Endometrial microvascular endothelial cells (primary cell): ENCODE results near the gene UBA52. TPM values are rescaled to one million over a fixed set of nuclear protein-coding genes. Genes with fewer than 3 reads are reported as not detected.

Experiments
- in situ Hi-C: cut with HindIII; loops from 2 replicates; pipeline ENCODE4 v1.10.0; 2017; ENCODE audit warnings: low sequenced_read_pairs, low pct_unique_long_range_greater_than_20kb; ENCODE audit errors: inconsistent ontology term
- total RNA-seq: library from RNA; depleted of rRNA; stranded (reverse); fragments of >200 nt; gene quantifications from one replicate; pipeline ENCODE4 v1.2.3, GENCODE V29; 2015; ENCODE audit errors: inconsistent ontology term

The UBA52 gene
- total RNA-seq, 1 donor from 2014 or later = 931 TPM

- in situ Hi-C loops = no loop called here
These were observed 46.6 kb downstream of the UBA52 start for GRCh38 chr19:18618236-18618635.

GRCh38 chr19:18620311-18620710 lies 48.7 kb downstream of the UBA52 start:
- in situ Hi-C loops = no loop called here

GRCh38 chr19:18620902-18621301 lies 49.2 kb downstream of the UBA52 start:
- in situ Hi-C loops = no loop called here

GRCh38 chr19:18626906-18627305 lies 55.2 kb downstream of the UBA52 start:
- in situ Hi-C loops = no loop called here

Other genes with a start within 250 kb of the UBA52 start
- 293 TPM for gene LSM4, start 248.8 kb upstream of the UBA52 start, total RNA-seq
- 5.8 TPM for gene PGPEP1, start 231.3 kb upstream of the UBA52 start, total RNA-seq
- gene GDF15, start 185.7 kb upstream of the UBA52 start, total RNA-seq = 305 TPM
- gene LRRC25, start 174.2 kb upstream of the UBA52 start, total RNA-seq = not detected
- 174 TPM for gene SSBP4, start 152.5 kb upstream of the UBA52 start, total RNA-seq
- gene ISYNA1, start 133.7 kb upstream of the UBA52 start, total RNA-seq = 22.4 TPM
- gene ELL, start 49.8 kb upstream of the UBA52 start, total RNA-seq = 18.6 TPM
- 223 TPM for gene FKBP8, start 28.3 kb upstream of the UBA52 start, total RNA-seq
- 194 TPM for gene KXD1, start 14.0 kb upstream of the UBA52 start, total RNA-seq
- 65.9 TPM for gene REX1BD, start 16.9 kb downstream of the UBA52 start, total RNA-seq
- 0.84 TPM for gene CRLF1, start 34.9 kb downstream of the UBA52 start, total RNA-seq
- not detected for gene TMEM59L, start 41.0 kb downstream of the UBA52 start, total RNA-seq
- 1.5 TPM for gene KLHL26, start 65.2 kb downstream of the UBA52 start, total RNA-seq
- gene CRTC1, start 111.8 kb downstream of the UBA52 start, total RNA-seq = 2.3 TPM
- not detected for gene COMP, start 219.4 kb downstream of the UBA52 start, total RNA-seq